Left lung (tissue), 10 donors: Measurements from ENCODE around the gene STK39. TPM values are rescaled to one million over a fixed set of nuclear protein-coding genes. Genes with fewer than 3 reads are reported as not detected.

Experiments
- ATAC-seq: fragments of 200-7000 bp; cut with Tn5 transposase; one replicate; pipeline ENCODE4 v1.9.1; 2020; ENCODE audit warnings: moderate library complexity
- DNase-seq, 4 donors: peaks; one replicate each; pipeline ENCODE4 v3.0.0-alpha.2; 2013 to 2020
- H3K27ac ChIP-seq, 2 donors: fragments of 200-600 bp; sonication (generic) in 1 of 2; one replicate each; pipeline versions ENCODE4 v1.5.0 to v1.8.0; 2020 to 2021
- H3K27me3 ChIP-seq, 2 donors: fragments of 200-600 bp; sonication (generic) in 1 of 2; one replicate each; pipeline versions ENCODE4 v1.5.0 to v1.8.0; 2020 to 2021
- H3K36me3 ChIP-seq, 2 donors: fragments of 200-600 bp; sonication (generic) in 1 of 2; one replicate each; pipeline versions ENCODE4 v1.5.0 to v1.8.0; 2020 to 2021
- H3K4me1 ChIP-seq, 2 donors: fragments of 200-600 bp; one replicate each; pipeline ENCODE4 v1.8.0; 2021
- H3K4me3 ChIP-seq, 2 donors: fragments of 200-600 bp; sonication (generic) in 1 of 2; one replicate each; pipeline versions ENCODE4 v1.5.0 to v1.8.0; 2020 to 2021; ENCODE audit warnings: mild to moderate bottlenecking in 1 of 2
- H3K9me3 ChIP-seq, 2 donors: fragments of 200-600 bp; sonication (generic) in 1 of 2; one replicate each; pipeline versions ENCODE4 v1.5.0 to v1.8.0; 2020 to 2021
- CTCF ChIP-seq, 2 donors: fragments of 200-600 bp; sonication (generic) in 1 of 2; IDR thresholded peaks; one replicate each; pipeline versions ENCODE4 v1.5.0 to v1.8.0; 2021; ENCODE audit warnings: antibody characterized with exemption in 2 of 2
- intact Hi-C, 2 donors: fragments of 100-400 bp; cut with DNase I; formaldehyde crosslinking; loops; one replicate each; pipeline versions ENCODE4 v1.11.2 to v1.14.2; 2022
- polyA plus RNA-seq, 6 donors: library from polyadenylated mRNA; unstranded; fragments of 120-200 nt; gene quantifications; one replicate each; pipeline ENCODE4 v1.2.1, GENCODE V29; 2013; ENCODE audit not compliant: insufficient read length in 6 of 6
- total RNA-seq, 2 donors: library from RNA; stranded (reverse); fragmentation: NEBNext Ultra II Directional; extraction: Animal tissue kit (Norgen Biotek cat#: 25700); gene quantifications; one replicate each; pipeline ENCODE4 v1.2.1, GENCODE V29; 2021
- donor health status: DM: no; HTN: yes; CAD: no.
- donor health status: DM: no; HTN: no; CAD: no.

Gene STK39
- total and polyA plus RNA-seq, 8 donors, result 15.7 to 31.3 (median 27.0) TPM

- intact Hi-C loops, result no loop called here
- no peak for ATAC-seq
- H3K9me3 ChIP-seq, result no peaks in the 10 kb centered on the region
- no peak for DNase-seq
- H3K27me3 ChIP-seq, result no peaks in the 10 kb centered on the region
- H3K27ac ChIP-seq, result no peak overlapping the region
- peaks cover 8 to 21% of the 10 kb centered on the region in 2 donors for H3K4me1 ChIP-seq
- TF ChIP-seq CTCF (IDR thresholded peaks at IDR 0.05), result no peak
- H3K4me3 ChIP-seq, result no peak overlapping the region
- H3K36me3 ChIP-seq, result no peaks in the 10 kb centered on the region
Measured at GRCh38 chr2:168182550-168183249, 64.7 kb downstream of the STK39 start.

GRCh38 chr2:168181825-168182224 is 65.6 kb downstream of the STK39 start:
- Histone ChIP-seq H3K4me3 (no peak overlapping the region), H3K4me1 (peaks cover 8 to 21% of the 10 kb centered on the region in 2 donors), H3K27ac (no peak overlapping the region), H3K27me3 (no peaks in the 10 kb centered on the region), H3K36me3 (no peaks in the 10 kb centered on the region), H3K9me3 (no peaks in the 10 kb centered on the region)
- no peak for TF ChIP-seq CTCF (IDR thresholded peaks at IDR 0.05)
- no peak for DNase-seq
- ATAC-seq, result no peak
- intact Hi-C loops, result no loop called here

GRCh38 chr2:168180914-168181313 is 66.5 kb downstream of the STK39 start:
- ATAC-seq (no peak), DNase-seq (no peak)
- Histone ChIP-seq H3K4me3 (no peak overlapping the region), H3K36me3 (no peaks in the 10 kb centered on the region), H3K4me1 (peaks cover 8 to 19% of the 10 kb centered on the region in 2 donors), H3K9me3 (no peaks in the 10 kb centered on the region), H3K27me3 (no peaks in the 10 kb centered on the region), H3K27ac (no peak overlapping the region)
- intact Hi-C loops, result no loop called here
- no peak for TF ChIP-seq CTCF (IDR thresholded peaks at IDR 0.05)

- intact Hi-C loops, result no loop called here
- DNase-seq (no peak), ATAC-seq (no peak)
- peaks cover 6 to 15% of the 10 kb centered on the region in 2 donors for H3K4me1 ChIP-seq
- H3K4me3 ChIP-seq, result no peak overlapping the region
- H3K36me3 ChIP-seq, result no peaks in the 10 kb centered on the region
- no peak overlapping the region for H3K27ac ChIP-seq
- H3K9me3 ChIP-seq, result no peaks in the 10 kb centered on the region
- H3K27me3 ChIP-seq, result no peaks in the 10 kb centered on the region
- no peak for TF ChIP-seq CTCF (IDR thresholded peaks at IDR 0.05)
Measured at GRCh38 chr2:168180483-168180882, 66.9 kb downstream of the STK39 start.

- Histone ChIP-seq H3K27me3 (no peaks in the 10 kb centered on the region), H3K9me3 (no peaks in the 10 kb centered on the region), H3K27ac (no peak overlapping the region), H3K4me3 (no peak overlapping the region), H3K4me1 (peaks cover 0 to 6% of the 10 kb centered on the region in 2 donors), H3K36me3 (no peaks in the 10 kb centered on the region)
- no peak for TF ChIP-seq CTCF (IDR thresholded peaks at IDR 0.05)
- intact Hi-C loops, result no loop called here
- no peak for ATAC-seq
- no peak for DNase-seq
Measured at GRCh38 chr2:168179592-168179991, 67.8 kb downstream of the STK39 start.
